Left lobe of liver (tissue), 2 donors: ENCODE data around the gene NUP42. TPM values are rescaled to one million over a fixed set of nuclear protein-coding genes. Genes with fewer than 3 reads are reported as not detected.
"Not testable (repeated sequence)": the region's sequence is repeated elsewhere in the genome, so short reads cannot be mapped to it uniquely, and the experiment has no call there.

Experiments used
- ATAC-seq: fragments of 200-7000 bp; cut with Tn5 transposase; one replicate; pipeline ENCODE4 v1.9.1; 2020; ENCODE audit warnings: mild to moderate bottlenecking, moderate library complexity
- DNase-seq: peaks from one replicate; pipeline ENCODE4 v3.0.0-alpha.2; 2020; ENCODE audit warnings: low spot score
- total RNA-seq: library from RNA; stranded (reverse); gene quantifications from one replicate; pipeline ENCODE4 v1.2.1, GENCODE V29; 2021
- donor health status: DM: no; HTN: no; CAD: no; lungs with moderate emphysema.
- donor health status: DM: no; HTN: yes; CAD: no.

The NUP42 gene
- 16.5 TPM for total RNA-seq

- DNase-seq, result peak; percentile 96
- ATAC-seq, result peak; percentile 96
Observed at GRCh38 chr7:23181684-23182553, at the start of gene NUP42. NUP42 (plus strand) TSS chr7:23182048; CDS start chr7:23182086, 38 bp downstream.

GRCh38 chr7:23133797-23134196, 48.1 kb upstream of the NUP42 start:
- no peak for DNase-seq
- no peak for ATAC-seq

- no peak for ATAC-seq
- DNase-seq, result no peak
Observed at GRCh38 chr7:23135755-23136154, 46.1 kb upstream of the NUP42 start.

GRCh38 chr7:23136216-23136615, 45.6 kb upstream of the NUP42 start:
- no peak for DNase-seq
- ATAC-seq, result no peak

GRCh38 chr7:23157679-23158078, 24.2 kb upstream of the NUP42 start:
- no peak for ATAC-seq
- DNase-seq, result no peak

- DNase-seq (no peak), ATAC-seq (no peak)
Observed at GRCh38 chr7:23158546-23158945, 23.3 kb upstream of the NUP42 start.

GRCh38 chr7:23161482-23161881, 20.4 kb upstream of the NUP42 start:
- no peak for DNase-seq
- no peak for ATAC-seq

- ATAC-seq, result no peak
- no peak for DNase-seq
Observed at GRCh38 chr7:23164846-23165245, 17.0 kb upstream of the NUP42 start.

GRCh38 chr7:23165316-23165715, 16.5 kb upstream of the NUP42 start:
- ATAC-seq (no peak), DNase-seq (no peak)

- no peak for ATAC-seq
- DNase-seq, result no peak
Observed at GRCh38 chr7:23167691-23168090, 14.2 kb upstream of the NUP42 start.

GRCh38 chr7:23168111-23168885, 13.6 kb upstream of the NUP42 start:
- ATAC-seq, result no peak

GRCh38 chr7:23175938-23176337, 5.9 kb upstream of the NUP42 start:
- DNase-seq (no peak), ATAC-seq (no peak)

More at GRCh38 chr7:23168111-23168885, 13.6 kb upstream of the NUP42 start:
- DNase-seq, result no peak

GRCh38 chr7:23183279-23184012, 1.6 kb downstream of the NUP42 start:
- DNase-seq (no peak), ATAC-seq (no peak)

- no peak for DNase-seq
- no peak for ATAC-seq
Observed at GRCh38 chr7:23184291-23184690, 2.4 kb downstream of the NUP42 start.

GRCh38 chr7:23184709-23185359, 3.0 kb downstream of the NUP42 start:
- no peak for DNase-seq
- ATAC-seq, result no peak

GRCh38 chr7:23185980-23186379, 4.1 kb downstream of the NUP42 start:
- ATAC-seq (no peak), DNase-seq (no peak)

- no peak for ATAC-seq
- no peak for DNase-seq
Observed at GRCh38 chr7:23191022-23191421, 9.2 kb downstream of the NUP42 start.

- DNase-seq, ATAC-seq: not testable (repeated sequence)
Observed at GRCh38 chr7:23193650-23194227, 11.9 kb downstream of the NUP42 start.

GRCh38 chr7:23196306-23196705, 14.5 kb downstream of the NUP42 start:
- no peak for DNase-seq
- ATAC-seq, result no peak

GRCh38 chr7:23197745-23198144, 15.9 kb downstream of the NUP42 start:
- ATAC-seq, DNase-seq: not testable (repeated sequence)
